Measurements from ENCODE around the gene PRKD2. TPM values are rescaled to one million over a fixed set of nuclear protein-coding genes. Genes with fewer than 3 reads are reported as not detected.

PRKD2 gene
- total and polyA plus RNA-seq, 2 of the 8 experiments (the other 6 are each of a cell fraction or from before 2014, with no cell fraction given) = 24.4 to 63.8 TPM

- Histone ChIP-seq H3K23ac (ENCODE audit: insufficient read length) (no peak overlapping the region), H2BK120ac (replicated peaks; ENCODE audit: low read depth, low read length) (no peak overlapping the region), H2BK5ac (ENCODE audit: low read depth, low read length) (no peak overlapping the region), H3K23me2 (ENCODE audit: low read depth, low read length) (no peaks in the 10 kb centered on the region), H2AFZ (ENCODE audit: low read length) (no peak overlapping the region), H3K79me1 (ENCODE audit: low read depth, low read length) (peaks cover 7% of the 10 kb centered on the region), H4K5ac (ENCODE audit: insufficient read length, low read depth, low read length) (no peak overlapping the region), H4K91ac (replicated peaks; ENCODE audit: insufficient read length, low read length) (no peak overlapping the region), H3K4me3 (ENCODE audit: extremely low read depth in 1 of 4, insufficient read depth in 2 of 4, low read depth in 3 of 4, low read length in 4 of 4) (no peak overlapping the region), H3K27me3 (replicated peaks in 1 of 4; ENCODE audit: control insufficient read depth in 3 of 4, extremely low read depth in 1 of 4, insufficient read depth in 3 of 4, low read length in 3 of 4) (no peaks in the 10 kb centered on the region), H2BK20ac (ENCODE audit: low read length) (no peak overlapping the region), H2BK12ac (ENCODE audit: low read depth, low read length) (no peak overlapping the region), H3K9ac (replicated peaks in 1 of 4; ENCODE audit: extremely low read depth in 1 of 4, low read depth in 3 of 4, low read length in 3 of 4) (no peak overlapping the region), H3K18ac (ENCODE audit: extremely low read depth, low read length) (no peak overlapping the region), H4K8ac (ENCODE audit: extremely low read depth, insufficient read depth, low read length) (no peak overlapping the region), H3K4me2 (ENCODE audit: insufficient read depth in 1 of 2, low read depth in 2 of 2, low read length in 2 of 2) (no peak overlapping the region), H3K36me3 (ENCODE audit: control insufficient read depth in 2 of 4, insufficient read depth in 4 of 4, low read length in 3 of 4) (peaks cover 30 to 66% (median 49%) of the 10 kb centered on the region in 4 experiments), H3K9me3 (ENCODE audit: insufficient read depth in 2 of 2, low read depth in 1 of 2, low read length in 1 of 2) (no peaks in the 10 kb centered on the region), H3K4me1 (replicated peaks in 1 of 4; ENCODE audit: control insufficient read depth in 3 of 4, insufficient read depth in 4 of 4, low read length in 3 of 4) (no peaks in the 10 kb centered on the region), H4K20me1 (replicated peaks in 1 of 2; ENCODE audit: control insufficient read depth in 1 of 2, insufficient read depth in 2 of 2, low read length in 2 of 2) (peaks cover 30 to 48% of the 10 kb centered on the region in 2 experiments), H3K4ac (replicated peaks; ENCODE audit: insufficient read length, low read depth, low read length) (no peak overlapping the region), H3K79me2 (ENCODE audit: control insufficient read depth in 1 of 2, insufficient read depth in 2 of 2, low read length in 2 of 2) (peaks cover 0 to 44% of the 10 kb centered on the region in 2 experiments; a peak in 2 of 4 replicates), H3K14ac (ENCODE audit: insufficient read length) (no peak overlapping the region), H2BK15ac (ENCODE audit: low read length) (no peak overlapping the region), H2AK5ac (ENCODE audit: low read depth, low read length) (no peak overlapping the region), H3K56ac (replicated peaks; ENCODE audit: insufficient read length, low read depth, low read length) (no peak overlapping the region), H3K27ac (ENCODE audit: low read depth, low read length) (no peak overlapping the region)
- DNase-seq (ENCODE audit: low read depth in 1 of 2, low spot score in 2 of 2) (no peak), FAIRE-seq (no peak)
- WGBS, 2 experiments (ENCODE audit: extremely low coverage in 1 of 2, insufficient coverage in 1 of 2, insufficient read length in 1 of 2, insufficient replicate concordance in 2 of 2, low coverage in 1 of 2, low lambda C conversion rate in 2 of 2, missing lambda C conversion rate in 1 of 2) = 90% methylated on average over 11 of the region's 11 CpGs; no CpG with 5 or more reads in 1 of the 2 experiments
- ChIA-PET POLR2A (ENCODE audit: partially characterized antibody) (interaction anchor here (1.1 to 1.3 kb wide), 2 partner anchors 14 to 53 kb away, joined by 3 to 4 read pairs; no protein-coding TSS in a partner anchor), CTCF (ENCODE audit: partially characterized antibody) (interaction anchor here (1.3 to 15.8 kb wide), 3 partner anchors 15 to 29 kb away, joined by 5 to 188 read pairs (median 6); no protein-coding TSS in a partner anchor)
Observed at GRCh38 chr19:46733690-46734292, 16.9 kb upstream of the PRKD2 start.

Data from H1 (cell line).